Non-pigmented ciliary epithelial cell (primary cell): ENCODE measurements around the gene RNASE8.
"Not testable (repeated sequence)": the region's sequence is repeated elsewhere in the genome, so short reads cannot be mapped to it uniquely, and the experiment has no call there.

Source experiments
- DNase-seq: peaks from one replicate; pipeline ENCODE4 v3.0.0-alpha.2; 2010; ENCODE audit warnings: low read depth

RNASE8 gene

DNA sequence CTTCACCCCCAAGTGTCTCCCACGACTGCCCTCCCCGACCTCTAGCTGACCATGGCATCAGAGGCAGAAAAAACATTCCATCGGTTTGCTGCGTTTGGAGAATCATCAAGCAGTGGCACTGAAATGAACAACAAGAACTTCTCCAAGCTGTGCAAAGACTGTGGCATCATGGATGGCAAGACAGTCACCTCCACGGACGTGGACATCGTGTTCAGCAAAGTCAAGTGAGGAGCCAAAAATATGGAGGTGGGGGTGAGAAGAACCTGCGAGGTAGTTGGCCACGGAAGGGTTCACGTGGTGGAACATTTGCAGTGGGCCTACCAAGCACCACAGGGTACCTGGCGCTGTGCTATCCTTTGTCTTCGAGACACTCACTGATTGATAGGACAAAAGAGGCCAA lies 27.1 kb upstream of the RNASE8 start:
- DNase-seq: no peak

DNA sequence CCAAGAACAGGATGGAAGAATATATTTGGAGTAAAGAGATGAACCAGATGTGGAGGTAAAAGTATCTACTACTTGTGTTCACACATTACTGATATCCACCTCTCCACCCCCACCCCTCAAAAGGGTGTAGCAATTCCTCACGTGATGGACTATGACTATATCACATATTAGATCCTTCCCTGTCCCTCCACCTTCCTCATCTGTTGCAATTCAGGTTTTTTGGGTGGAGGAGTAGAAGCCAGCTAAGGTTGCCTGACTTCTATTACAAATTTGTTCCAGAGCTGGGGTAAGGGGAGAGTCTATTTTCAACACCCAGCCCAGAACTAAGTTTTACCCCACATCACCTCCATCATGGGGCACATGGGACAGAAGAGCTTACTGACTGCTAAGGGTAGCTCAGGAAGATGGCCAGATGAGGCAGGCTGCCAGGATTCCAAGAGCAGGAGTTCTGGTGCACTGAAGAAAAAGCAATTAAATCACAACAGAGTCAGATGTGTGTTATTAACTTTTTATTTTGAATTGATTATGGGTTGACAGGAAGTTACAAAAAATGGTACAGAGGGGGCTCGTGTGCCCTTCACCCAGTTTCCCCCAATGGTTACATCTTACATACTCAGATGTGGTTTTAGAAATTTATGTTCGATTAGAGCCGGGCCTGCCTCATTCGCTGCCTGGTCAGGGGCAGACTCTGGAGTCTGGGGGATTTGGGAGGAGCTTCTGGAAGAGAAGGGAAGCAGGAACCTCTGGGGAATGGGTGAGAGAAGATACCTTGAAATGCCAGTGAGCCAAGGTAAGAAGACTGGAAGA lies 25.1 kb upstream of the RNASE8 start:
- no peak for DNase-seq

DNA sequence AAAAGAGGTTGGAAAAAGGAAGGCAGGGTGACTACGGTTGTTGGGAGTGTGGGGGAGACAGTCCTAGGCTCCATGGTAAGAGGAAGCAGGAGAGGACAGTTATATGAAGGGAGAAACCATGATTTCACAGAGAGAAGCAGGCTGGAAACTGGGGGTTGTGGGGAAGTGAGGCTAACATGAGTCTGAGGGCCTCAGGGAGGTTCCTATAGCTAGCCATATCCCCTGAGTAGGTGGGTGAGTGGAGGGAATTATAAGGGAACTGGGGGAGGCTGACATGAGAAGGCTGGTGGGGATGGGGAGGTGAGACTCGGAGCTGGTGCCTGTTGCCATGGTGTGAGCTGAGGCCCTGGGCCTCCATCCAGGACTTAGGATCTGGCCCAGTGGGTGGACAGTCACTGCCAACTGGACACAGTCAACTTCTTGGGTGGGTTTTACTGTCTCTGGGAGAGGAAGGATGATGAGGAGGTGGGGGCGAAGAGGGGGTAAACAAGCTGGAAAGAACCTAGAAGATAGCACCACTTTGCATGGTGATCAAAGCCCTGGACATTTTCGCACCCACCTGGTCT lies 24.4 kb upstream of the RNASE8 start:
- no peak for DNase-seq

GRCh38 chr14:21034707-21035106 lies 22.9 kb upstream of the RNASE8 start, which contains the start of gene RNASE13:
TSS of gene RNASE13 (minus strand) at chr14:21034807. CDS start at chr14:21034288, 519 bp downstream.
- DNase-seq: no peak

DNA sequence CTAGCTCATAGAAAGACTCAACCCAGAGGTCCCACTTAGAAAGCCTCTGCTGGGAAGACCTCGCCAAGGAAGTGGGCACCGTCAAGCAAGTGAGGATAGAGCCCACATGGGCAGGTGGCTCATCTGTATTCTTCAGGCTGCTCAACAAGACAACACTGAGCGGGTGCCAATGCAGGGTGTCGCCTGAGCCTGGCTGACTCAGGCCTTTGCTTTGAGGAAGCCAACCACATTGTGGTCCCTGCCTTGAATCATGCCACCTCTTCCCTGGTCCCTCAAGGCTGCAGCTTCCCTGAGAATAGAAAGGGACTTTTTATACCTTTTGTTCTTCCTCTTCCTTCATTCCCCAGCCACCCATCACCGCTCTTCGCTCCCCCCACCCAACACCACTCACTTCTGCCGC lies 20.9 kb upstream of the RNASE8 start:
- no peak for DNase-seq

GRCh38 chr14:21037156-21037555 lies 20.5 kb upstream of the RNASE8 start:
- DNase-seq: no peak

DNA sequence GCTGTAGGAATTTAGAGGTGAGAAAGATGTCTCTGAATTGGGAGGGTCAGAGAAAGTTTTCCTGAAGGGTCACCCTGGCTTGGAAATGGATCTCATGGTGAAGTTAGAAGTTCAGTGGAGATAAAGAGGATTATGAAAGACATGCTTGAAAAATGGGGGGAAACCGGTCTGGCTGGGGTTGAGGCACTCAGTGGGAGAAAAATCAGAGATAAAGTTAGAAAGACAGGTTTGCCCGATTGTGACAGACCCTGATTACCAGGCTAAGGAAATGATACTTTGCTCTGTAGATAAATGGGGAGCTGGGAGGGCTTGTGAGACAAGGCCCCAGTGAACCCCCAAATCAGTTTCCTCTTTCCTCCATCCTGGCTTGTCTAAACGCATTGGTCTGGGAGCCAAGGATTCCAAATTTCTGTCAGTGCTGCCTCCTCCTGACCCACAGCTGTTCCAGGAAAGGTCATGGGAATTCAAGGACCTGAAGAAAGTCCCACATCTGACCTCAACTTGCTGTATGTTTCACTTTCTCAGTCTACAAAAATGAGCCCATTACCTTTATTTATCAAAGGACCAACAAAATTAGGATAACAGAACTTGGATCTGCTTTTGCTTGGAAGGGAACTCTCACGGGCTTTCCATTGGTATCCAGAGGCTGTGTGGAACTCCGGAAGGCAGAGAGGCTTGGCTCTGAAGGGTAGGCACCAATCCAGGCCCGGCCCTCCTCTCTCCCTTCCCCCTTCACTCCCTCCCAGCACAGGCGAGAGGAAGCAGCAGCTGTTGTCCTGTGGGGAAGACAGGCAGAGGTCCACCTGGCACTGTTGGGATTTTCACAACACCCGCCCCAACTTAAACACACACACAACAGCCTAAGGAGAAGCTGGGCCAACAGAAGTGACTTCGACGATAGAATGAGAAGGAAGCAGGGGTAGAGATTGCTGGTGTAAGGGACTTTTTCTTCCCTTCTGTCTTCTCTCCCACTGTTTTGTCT lies 18.9 kb upstream of the RNASE8 start:
- no peak for DNase-seq

- no peak for DNase-seq
Observed at GRCh38 chr14:21039585-21040369, 17.8 kb upstream of the RNASE8 start.

GRCh38 chr14:21040370-21040925 lies 17.2 kb upstream of the RNASE8 start:
- no peak for DNase-seq

GRCh38 chr14:21040941-21041340 lies 16.7 kb upstream of the RNASE8 start:
- not testable (repeated sequence) for DNase-seq

DNA sequence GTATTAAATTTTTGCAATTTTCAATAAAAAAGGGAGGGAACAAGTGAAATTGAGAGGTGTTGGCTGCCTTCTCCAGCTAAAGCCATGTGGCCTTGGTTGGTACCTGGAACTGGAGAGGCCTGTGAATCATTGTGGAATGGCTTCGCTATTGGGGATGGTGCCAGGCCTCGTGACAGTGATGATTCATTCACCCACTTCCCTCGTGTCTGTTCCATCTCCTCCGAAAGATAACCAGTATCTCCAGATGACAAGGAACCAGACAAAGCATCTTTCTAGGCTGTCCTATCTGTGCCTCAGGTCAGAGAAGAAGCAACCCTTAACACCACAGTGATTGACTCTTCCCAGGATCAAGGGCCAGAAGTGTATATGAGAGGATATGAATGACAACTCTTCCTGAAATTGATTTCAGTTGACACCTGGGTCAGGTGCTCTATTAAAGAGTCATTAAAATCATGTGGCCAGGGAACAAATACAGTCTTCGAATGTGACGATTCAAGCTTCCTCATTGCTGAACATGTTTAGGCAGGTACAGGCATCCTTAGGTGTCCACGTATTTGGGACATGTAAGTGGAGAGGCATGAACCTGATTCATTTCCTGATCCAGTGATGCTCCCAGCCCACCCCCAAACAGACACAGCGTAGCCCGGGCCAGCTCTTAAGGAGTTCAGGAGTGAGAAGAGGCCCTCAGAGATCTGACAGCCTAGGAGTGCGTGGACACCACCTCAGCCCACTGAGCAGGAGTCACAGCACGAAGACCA lies 15.8 kb upstream of the RNASE8 start, which contains the start of gene RNASE7:
RNASE7 (plus strand) TSS at position 687 of the 758 bp plus-strand sequence. CDS start 631 bp downstream, outside the sequence.
- DNase-seq: no peak

DNA sequence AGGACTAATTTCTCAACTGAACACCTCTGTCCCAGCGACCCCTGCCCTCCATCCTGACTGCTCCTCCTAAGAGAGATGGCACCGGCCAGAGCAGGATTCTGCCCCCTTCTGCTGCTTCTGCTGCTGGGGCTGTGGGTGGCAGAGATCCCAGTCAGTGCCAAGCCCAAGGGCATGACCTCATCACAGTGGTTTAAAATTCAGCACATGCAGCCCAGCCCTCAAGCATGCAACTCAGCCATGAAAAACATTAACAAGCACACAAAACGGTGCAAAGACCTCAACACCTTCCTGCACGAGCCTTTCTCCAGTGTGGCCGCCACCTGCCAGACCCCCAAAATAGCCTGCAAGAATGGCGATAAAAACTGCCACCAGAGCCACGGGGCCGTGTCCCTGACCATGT lies 14.7 kb upstream of the RNASE8 start:
- no peak for DNase-seq

- no peak for DNase-seq
Observed at GRCh38 chr14:21043387-21043973, 14.1 kb upstream of the RNASE8 start.

DNA sequence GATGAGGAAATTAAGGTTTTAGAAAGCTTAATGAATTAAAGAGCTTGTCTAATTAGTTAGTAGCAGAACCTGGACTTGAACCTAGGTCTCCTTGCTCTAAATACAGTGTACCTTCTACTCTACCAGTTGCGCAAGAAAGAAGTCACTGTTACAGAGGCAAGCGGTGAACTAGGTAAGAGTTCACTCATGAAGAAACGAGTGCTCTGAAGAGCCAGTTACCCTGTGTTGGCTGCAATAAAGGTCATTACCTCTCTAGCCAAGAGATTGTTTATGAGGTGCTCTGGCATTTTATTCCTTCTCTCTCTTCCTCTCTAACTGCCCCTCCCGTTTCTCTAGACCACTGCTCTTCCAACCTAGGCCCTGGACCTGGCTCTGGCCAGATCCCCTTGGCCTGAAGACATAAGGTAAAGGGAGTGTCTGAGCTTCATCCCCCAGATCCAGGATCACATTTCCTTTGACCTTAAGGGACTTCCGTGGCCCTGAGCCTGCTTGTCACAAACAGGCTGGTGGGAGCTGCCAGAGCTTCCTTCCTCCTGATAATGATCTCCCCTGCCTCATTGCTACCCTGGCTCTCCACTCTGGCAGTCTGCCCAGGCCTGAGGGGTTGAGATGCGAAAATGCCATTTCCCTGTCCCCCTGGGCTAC lies 13.5 kb upstream of the RNASE8 start:
- DNase-seq: no peak

DNA sequence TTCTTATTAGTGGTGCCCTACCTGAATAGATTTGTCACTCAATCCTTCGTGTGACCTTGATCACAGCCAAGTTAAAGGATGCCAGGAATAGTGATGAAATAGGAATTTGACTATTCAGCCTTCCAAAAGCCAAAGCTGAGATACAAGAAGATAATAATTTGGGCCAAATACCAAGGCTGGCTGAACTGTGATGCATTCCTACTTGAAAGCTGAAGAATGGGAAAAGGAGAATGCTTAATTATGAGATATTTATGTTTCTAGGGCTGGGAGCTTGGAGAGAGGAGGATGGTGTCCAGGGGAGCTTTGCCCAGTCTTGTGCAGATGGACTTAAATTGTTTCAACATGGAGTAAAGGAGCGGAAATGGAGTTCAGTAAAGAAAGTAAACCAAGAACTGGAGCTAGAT lies 10.2 kb upstream of the RNASE8 start:
- no peak for DNase-seq

GRCh38 chr14:21048638-21049037 lies 9.0 kb upstream of the RNASE8 start:
- DNase-seq: no peak

DNA sequence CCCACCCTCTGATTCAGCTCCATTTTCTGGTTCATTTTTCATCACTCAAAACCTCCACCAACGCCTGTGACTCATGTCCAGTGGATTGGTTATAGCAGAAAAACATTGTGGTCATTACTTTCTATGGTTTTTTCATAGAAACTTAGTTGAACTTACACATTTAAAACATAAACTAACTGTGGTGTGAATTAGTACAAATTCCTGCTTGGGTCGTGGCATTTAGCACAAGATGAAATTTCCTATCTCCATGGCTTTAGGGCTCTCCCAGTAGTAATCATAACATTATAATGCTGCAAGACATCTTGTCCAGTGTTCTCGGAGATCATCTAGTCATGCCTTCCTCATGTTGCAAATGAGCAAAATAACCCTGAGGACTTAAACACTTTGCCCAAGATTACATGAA lies 8.3 kb upstream of the RNASE8 start:
- DNase-seq: no peak

GRCh38 chr14:21050597-21050996 lies 7.0 kb upstream of the RNASE8 start:
- no peak for DNase-seq
